SK-N-SH treated with all-trans-retinoic acid at 6 μM for 48 hours (cell line): Measurements from ENCODE around the gene TAF9B.
"Not testable (repeated sequence)": the region's sequence is repeated elsewhere in the genome, so short reads cannot be mapped to it uniquely, and the experiment has no call there.

Experiments used
- ATAC-seq: fragments of 200-7000 bp; cut with Tn5 transposase; 3 replicates; pipeline ENCODE4 v1.9.1; 2020; ENCODE audit warnings: mild to moderate bottlenecking, moderate library complexity
- PATZ1 ChIP-seq: fragments of 250-450 bp; sonication (Bioruptor Pico); IDR thresholded peaks from 2 replicates; pipeline ENCODE4 v1.8.0; 2020; ENCODE audit warnings: mild to moderate bottlenecking, moderate library complexity, borderline replicate concordance
- SNAI2 ChIP-seq: fragments of 250-450 bp; sonication (Bioruptor Pico); IDR thresholded peaks from 2 replicates; pipeline ENCODE4 v1.5.0; 2020; ENCODE audit warnings: mild to moderate bottlenecking, moderate library complexity

TAF9B gene

GRCh38 chrX:78092296-78092695 lies 47.2 kb downstream of the TAF9B start (continued):
- no peak for TF ChIP-seq PATZ1
- TF ChIP-seq SNAI2 (CRISPR knock-in tag): no peak

- ATAC-seq: not testable (repeated sequence)
Observed at GRCh38 chrX:78081413-78081812, 58.0 kb downstream of the TAF9B start.
